Large intestine (tissue), 3 donors: ENCODE measurements around the gene ZDHHC1. TPM values are rescaled to one million over a fixed set of nuclear protein-coding genes. Genes with fewer than 3 reads are reported as not detected.

ENCODE experiments used
- DNase-seq, 2 donors: peaks; one replicate each; pipeline versions ENCODE4 v3.0.0 to v3.0.0-alpha.2; 2013
- H3K27ac ChIP-seq: one replicate; pipeline ENCODE4 v1.5.1; 2013; ENCODE audit warnings: low read length
- H3K27me3 ChIP-seq: 2 replicates; pipeline ENCODE4 v1.6.1; 2013; ENCODE audit warnings: low read length; ENCODE audit not compliant: control insufficient read depth, insufficient read depth
- H3K36me3 ChIP-seq: 2 replicates; pipeline ENCODE4 v1.6.1; 2013; ENCODE audit warnings: low read length; ENCODE audit not compliant: control insufficient read depth, insufficient read depth
- H3K4me1 ChIP-seq: one replicate; pipeline ENCODE4 v1.6.1; 2013; ENCODE audit warnings: low read length; ENCODE audit not compliant: control insufficient read depth, insufficient read depth
- H3K4me3 ChIP-seq: one replicate; pipeline ENCODE4 v1.5.1; 2013; ENCODE audit warnings: low read length
- H3K9me3 ChIP-seq: one replicate; pipeline ENCODE4 v1.6.1; 2013; ENCODE audit warnings: mild to moderate bottlenecking, low read depth, low read length, moderate library complexity; ENCODE audit not compliant: control insufficient read depth
- WGBS: methylation state at CpG from one replicate; pipeline ENCODE4 v1.1.5; 2013; ENCODE audit warnings: low lambda C conversion rate; ENCODE audit not compliant: insufficient coverage; 5-methylcytosine and 5-hydroxymethylcytosine counted together
- polyA plus RNA-seq: library from polyadenylated mRNA; unstranded; fragments of 120-200 nt; gene quantifications from one replicate; pipeline ENCODE4 v1.2.1, GENCODE V29; 2013

ZDHHC1 gene
- polyA plus RNA-seq, 1 donor: 6.9 TPM

DNA sequence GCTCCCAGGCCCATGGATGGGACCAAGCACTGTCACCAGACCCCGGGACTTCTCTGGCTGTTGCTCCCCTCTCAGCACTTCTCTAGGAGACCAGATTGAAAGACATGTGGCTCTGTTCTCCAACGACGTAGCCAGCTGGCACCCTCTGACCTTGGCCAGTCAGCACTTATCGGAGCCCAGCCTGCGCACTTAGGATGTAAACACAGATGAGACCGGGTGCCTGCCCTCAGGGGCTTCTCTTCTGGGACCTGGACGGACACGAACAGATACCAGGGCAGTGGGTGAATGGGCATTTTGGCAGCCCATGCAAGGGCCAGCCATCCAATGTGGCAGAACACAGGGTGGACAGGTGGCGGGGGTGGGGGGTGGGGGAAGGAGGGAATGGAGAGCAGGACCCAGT, 6.6 kb downstream of the ZDHHC1 start:
- no CpG with 5 or more reads among the region's 9 CpGs for WGBS
- H3K36me3 ChIP-seq: no peaks in the 10 kb centered on the region

DNA sequence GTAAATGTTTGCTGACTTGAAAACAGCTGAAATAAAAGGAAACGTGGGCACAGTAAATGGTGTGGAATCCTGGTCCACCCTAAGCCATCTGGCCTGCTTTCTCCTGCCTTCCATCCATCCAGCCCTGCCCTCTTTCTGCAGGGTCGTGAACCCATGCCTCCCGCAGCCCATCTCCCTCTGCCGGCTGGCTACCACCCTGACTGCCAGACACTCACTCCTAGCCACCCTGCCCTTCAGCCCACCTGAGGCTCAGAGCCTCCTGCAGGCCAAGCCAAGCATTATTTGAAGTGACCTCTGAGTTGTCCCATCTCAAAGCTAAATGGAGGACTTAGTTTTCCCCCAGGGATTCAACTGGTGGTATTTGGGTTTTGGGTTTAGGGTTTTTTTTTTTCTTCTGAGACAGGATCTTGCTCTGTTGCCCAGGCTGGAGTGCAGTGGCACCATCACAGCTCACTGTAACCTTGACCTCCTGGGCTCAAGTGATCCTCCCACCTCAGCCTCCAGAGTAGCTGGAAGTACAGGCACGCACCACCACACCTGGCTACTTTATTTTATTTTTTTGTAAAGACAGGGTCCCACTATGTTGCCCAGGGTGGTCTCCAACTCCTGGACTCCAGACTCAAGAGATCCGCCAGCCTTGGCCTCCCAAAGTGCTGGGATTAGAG, 8.4 kb downstream of the ZDHHC1 start:
- H3K36me3 ChIP-seq: no peaks in the 10 kb centered on the region
- WGBS: no CpG with 5 or more reads among the region's 6 CpGs
- no peaks in the 10 kb centered on the region for H3K27me3 ChIP-seq
- H3K4me1 ChIP-seq: peaks cover 21% of the 10 kb centered on the region
- no peak overlapping the region for H3K27ac ChIP-seq
- DNase-seq: no peak
- no peaks in the 10 kb centered on the region for H3K9me3 ChIP-seq
- H3K4me3 ChIP-seq: no peak overlapping the region

More for the DNA sequence above, 6.6 kb downstream of the ZDHHC1 start:
- Histone ChIP-seq H3K27me3 (no peaks in the 10 kb centered on the region), H3K27ac (no peak overlapping the region), H3K4me1 (peaks cover 6% of the 10 kb centered on the region), H3K4me3 (no peak overlapping the region), H3K9me3 (no peaks in the 10 kb centered on the region)
- no peak for DNase-seq

DNA sequence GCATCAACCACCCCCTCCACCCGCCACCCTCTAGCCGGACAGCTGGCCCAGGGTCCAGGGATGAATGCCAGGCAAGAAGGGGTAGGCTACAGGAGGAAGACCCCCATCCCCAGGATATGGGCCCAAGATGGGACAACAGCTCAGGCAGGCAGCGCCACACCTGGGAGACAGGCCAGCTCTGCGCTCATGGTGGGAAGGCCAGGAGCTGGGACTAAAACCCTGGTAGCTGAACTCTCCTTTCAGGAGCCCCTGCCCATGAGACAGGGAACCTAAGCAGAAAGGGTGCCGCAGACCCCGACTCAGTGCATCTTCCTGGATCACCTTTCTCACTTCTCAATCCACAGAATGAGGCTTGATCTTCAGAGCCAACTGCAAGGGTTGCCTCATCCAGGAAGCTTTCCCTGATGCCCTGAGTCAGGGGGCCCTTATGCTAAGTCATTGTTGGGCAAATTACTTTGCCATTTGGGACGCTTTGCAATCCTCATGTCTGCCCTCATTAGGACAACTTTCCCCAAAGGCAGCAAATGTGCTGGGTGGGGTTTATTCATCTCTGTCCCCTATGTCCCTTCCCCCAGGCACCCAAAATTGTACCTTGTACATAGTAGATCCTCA, 9.0 kb downstream of the ZDHHC1 start:
- Histone ChIP-seq H3K27ac (no peak overlapping the region), H3K4me1 (peaks cover 21% of the 10 kb centered on the region), H3K9me3 (no peaks in the 10 kb centered on the region), H3K36me3 (no peaks in the 10 kb centered on the region), H3K4me3 (no peak overlapping the region), H3K27me3 (no peaks in the 10 kb centered on the region)
- WGBS: 80% methylated on average over 1 of the region's 7 CpGs
- DNase-seq: no peak

DNA sequence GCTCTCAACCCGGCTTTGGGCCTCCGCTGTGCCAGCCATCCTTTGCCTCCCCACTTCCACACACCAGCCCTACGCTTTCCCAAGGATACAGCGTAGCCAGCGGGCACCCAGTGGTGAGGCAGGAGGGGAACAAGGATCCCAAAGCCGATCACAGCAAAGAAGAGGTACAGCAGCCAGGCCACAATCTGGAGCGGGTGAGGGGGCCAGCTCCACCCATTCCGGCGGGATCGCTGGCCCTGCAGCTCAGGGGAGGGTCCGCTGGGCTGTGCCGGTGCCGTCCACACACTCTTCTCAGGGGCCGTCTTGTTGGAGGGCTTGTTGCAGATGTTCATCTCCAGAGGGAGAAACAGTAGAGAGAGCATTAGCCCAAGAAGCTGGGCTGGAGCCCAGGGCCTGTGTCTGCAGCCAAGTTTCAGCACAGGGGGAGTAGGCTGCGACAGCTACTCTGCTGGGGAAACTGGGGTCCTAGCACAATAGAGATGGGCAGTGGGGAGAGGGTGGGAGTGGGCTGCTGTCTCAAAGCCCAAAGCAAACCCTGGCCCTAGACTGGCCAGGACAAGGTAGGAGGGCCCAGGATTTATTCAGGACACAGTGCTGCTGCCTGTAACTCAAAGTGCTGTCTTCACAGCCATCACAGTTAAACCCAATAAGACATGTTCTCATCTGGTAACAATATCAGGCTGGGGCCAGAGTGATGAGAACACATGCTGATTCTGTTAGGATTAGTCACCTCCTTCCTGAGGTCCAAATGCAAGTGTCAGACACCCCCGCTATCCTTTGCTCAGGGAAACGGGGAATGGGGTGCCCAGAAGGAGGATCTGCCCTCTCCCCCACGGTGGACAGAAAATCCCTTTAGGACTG, 9.9 kb downstream of the ZDHHC1 start:
- DNase-seq: no peak
- H3K9me3 ChIP-seq: no peaks in the 10 kb centered on the region
- H3K4me3 ChIP-seq: no peak overlapping the region
- no CpG with 5 or more reads among the region's 18 CpGs for WGBS
- H3K4me1 ChIP-seq: peaks cover 21% of the 10 kb centered on the region
- H3K27ac ChIP-seq: no peak overlapping the region
- no peaks in the 10 kb centered on the region for H3K36me3 ChIP-seq
- H3K27me3 ChIP-seq: no peaks in the 10 kb centered on the region

DNA sequence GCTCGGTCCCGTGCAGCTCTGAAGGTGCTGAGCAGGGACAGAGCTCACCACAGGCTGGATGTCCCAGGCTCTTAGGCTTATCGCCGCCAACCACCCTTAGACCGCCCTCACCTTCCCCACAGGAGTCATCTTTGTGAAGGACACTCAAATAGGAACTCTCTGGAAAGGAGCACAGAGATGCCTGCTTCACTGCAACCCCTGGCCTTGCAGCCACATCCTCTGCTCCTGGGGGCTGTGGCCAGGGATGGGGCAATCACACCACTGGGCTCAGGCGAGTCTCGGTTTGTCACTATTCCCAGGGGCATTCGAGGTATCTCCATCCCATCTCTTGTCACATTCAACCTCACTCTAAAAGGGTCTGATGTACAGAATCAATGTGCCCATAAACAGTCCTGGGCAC, 10.9 kb downstream of the ZDHHC1 start:
- DNase-seq: no peak
- no peaks in the 10 kb centered on the region for H3K27me3 ChIP-seq
- peak overlapping the region; percentile 70 for H3K27ac ChIP-seq
- H3K9me3 ChIP-seq: no peaks in the 10 kb centered on the region
- peaks cover 21% of the 10 kb centered on the region for H3K4me1 ChIP-seq
- no peak overlapping the region for H3K4me3 ChIP-seq
- H3K36me3 ChIP-seq: no peaks in the 10 kb centered on the region
- WGBS: no CpG with 5 or more reads among the region's 8 CpGs

DNA sequence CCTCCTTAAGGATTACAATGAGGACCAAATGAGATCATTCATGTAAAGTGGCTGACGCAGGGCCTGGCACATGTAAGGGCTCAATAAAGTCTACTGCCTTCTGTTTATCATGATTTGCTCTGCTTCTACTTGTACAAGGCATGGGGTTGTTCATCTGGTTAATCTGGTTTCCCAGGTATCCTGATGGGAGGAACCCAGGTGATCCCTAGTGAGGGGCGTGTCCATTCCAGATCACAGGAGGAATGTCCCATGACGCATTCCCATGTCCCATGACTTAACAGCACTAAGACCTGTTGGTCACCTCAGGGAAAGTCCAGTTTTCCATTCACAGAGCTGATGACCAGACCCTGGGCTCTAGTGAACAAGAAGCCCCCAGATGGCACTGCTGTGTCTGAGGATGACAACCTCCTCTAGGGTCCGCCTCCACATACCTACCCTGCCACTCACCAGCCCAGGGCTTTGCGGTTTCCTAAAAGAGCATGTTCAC, 11.5 kb downstream of the ZDHHC1 start:
- H3K36me3 ChIP-seq: no peaks in the 10 kb centered on the region
- peak; percentile 95 to 98 for DNase-seq
- no peaks in the 10 kb centered on the region for H3K9me3 ChIP-seq
- no CpG with 5 or more reads among the region's 5 CpGs for WGBS
- H3K27ac ChIP-seq: peak overlapping the region; percentile 76
- H3K27me3 ChIP-seq: no peaks in the 10 kb centered on the region
- peaks cover 21% of the 10 kb centered on the region for H3K4me1 ChIP-seq
- no peak overlapping the region for H3K4me3 ChIP-seq

DNA sequence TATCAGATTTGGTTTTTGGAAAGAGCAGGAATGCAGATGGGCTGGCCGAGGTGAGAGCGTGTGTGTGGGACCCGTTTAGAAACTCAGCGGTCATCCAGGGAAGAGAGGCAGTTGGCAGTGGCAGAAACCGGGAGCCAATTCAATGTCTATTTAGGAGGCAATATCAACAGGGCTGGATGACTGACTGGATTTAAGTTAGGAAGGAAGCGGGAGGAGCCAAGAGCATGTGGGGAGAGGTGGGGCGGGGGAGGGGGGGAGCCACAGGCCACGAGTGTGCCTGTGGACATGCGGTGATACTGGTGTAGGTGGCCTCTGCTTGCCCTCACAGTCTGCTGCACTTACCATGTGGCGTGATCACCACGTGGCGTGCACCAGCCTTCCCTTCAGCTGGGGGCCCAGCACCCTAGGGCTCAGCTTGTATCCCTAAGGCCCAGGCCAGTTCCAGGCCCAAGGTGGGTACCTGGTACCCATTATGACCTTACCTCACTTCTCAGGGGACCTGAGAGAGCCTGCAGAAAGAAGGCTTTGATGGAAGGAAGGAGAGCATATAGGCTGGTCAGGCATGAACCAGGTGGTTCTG, 12.2 kb downstream of the ZDHHC1 start:
- no peak for DNase-seq
- H3K4me3 ChIP-seq: no peak overlapping the region

DNA sequence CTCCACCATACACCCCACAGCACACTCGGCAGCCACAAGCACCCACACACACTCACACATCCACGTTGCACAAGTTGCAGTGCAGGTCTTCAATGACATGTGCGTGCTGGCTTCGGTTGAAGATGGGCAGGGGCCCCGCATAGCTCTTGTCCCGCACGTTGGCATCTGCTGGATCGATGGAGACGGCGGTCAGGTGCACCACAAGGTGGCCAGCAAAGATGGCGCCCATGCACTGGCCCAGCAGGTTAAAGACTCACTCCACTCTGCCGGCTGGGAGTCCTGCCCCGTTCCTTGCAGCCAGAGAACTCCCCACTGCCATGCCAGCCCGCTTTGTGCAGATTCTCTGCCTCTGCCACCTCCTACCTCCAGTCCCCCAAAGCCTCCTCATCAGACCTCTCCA, 15.4 kb downstream of the ZDHHC1 start:
- Histone ChIP-seq H3K4me1 (peaks cover 45% of the 10 kb centered on the region), H3K36me3 (no peaks in the 10 kb centered on the region), H3K9me3 (peaks cover 4% of the 10 kb centered on the region), H3K27me3 (no peaks in the 10 kb centered on the region), H3K27ac (no peak overlapping the region), H3K4me3 (no peak overlapping the region)
- WGBS: no CpG with 5 or more reads among the region's 14 CpGs
- no peak for DNase-seq

More for the DNA sequence above, 12.2 kb downstream of the ZDHHC1 start:
- H3K27me3 ChIP-seq: no peaks in the 10 kb centered on the region
- peaks cover 27% of the 10 kb centered on the region for H3K4me1 ChIP-seq
- H3K27ac ChIP-seq: peak overlapping the region; percentile 76
- H3K36me3 ChIP-seq: no peaks in the 10 kb centered on the region
- H3K9me3 ChIP-seq: peaks cover 3% of the 10 kb centered on the region
- WGBS: no CpG with 5 or more reads among the region's 12 CpGs

DNA sequence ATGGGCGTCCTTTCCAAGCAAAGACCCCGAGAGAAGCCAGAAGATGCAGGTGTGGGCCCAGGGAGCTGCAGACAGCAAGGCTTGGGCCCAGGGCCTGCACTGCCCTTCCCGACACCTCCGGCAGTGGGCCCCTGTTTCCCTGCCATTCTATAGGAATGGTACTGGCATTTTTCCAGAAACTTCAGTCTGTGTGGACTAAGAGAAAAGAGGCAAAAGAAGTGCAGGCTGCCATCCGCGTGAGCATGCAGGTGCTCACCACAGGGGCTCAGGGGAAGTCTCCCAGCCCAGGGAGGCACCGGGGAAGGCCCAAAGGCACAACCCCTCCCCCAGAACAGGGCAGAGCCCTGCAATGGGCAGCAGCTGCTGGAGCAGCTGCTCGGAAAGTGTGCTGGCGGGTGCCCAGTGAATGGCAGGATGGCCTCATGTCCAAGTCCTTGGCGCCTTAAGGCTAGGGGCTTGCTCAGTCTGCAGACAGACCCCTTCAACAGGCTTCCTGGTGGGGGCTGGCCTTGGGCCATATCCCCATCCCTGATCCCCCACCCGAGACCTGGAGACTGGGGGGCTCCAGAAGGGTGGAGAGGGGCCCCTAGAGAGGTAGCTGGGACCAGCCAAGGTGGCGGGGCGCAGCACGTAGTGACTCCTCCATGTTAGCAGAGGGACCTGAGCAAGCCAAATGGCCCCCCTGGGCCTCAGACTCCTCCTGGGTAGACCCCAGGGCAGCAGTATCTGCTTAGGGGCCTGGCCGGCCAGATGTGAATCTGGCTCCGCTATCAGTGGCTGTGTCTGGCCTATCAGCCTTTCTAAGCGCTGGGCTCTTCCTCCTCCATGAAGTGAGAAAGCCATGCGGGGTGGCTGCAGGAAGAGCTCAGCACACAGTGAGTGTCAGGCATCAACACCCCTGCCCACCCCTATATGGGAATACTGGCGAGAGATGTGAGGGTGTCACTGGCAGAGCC, 16.2 kb downstream of the ZDHHC1 start:
- H3K4me3 ChIP-seq: no peak overlapping the region
- peaks cover 4% of the 10 kb centered on the region for H3K27me3 ChIP-seq
- no peak for DNase-seq
- no peaks in the 10 kb centered on the region for H3K36me3 ChIP-seq
- peaks cover 4% of the 10 kb centered on the region for H3K9me3 ChIP-seq
- no CpG with 5 or more reads among the region's 19 CpGs for WGBS
- H3K4me1 ChIP-seq: peaks cover 50% of the 10 kb centered on the region
- no peak overlapping the region for H3K27ac ChIP-seq
